BJ (cell line): Measurements from ENCODE around the gene ADGRF5. TPM values are rescaled to one million over a fixed set of nuclear protein-coding genes. Genes with fewer than 3 reads are reported as not detected.

ENCODE experiments used
- CTCF ChIA-PET: fragments of 350-600 bp; formaldehyde crosslinking; extraction: SDS; loops from one replicate; lab custom pipeline; 2021; ENCODE audit warnings: antibody characterized with exemption, inconsistent platforms; lab: Yijun Ruan, JAX
- POLR2A ChIA-PET: fragments of 300-600 bp; sonication (Branson Sonifier 250); formaldehyde crosslinking; extraction: SDS; loops from one replicate; lab custom pipeline; 2021; ENCODE audit warnings: antibody characterized with exemption; lab: Charles Lee
- DNase-seq: peaks from one replicate; pipeline ENCODE4 v3.0.0-alpha.2; 2011; ENCODE audit warnings: low read depth
- H3K27me3 ChIP-seq: 2 replicates; pipeline ENCODE4 v1.6.0; 2011; ENCODE audit warnings: low read length; ENCODE audit not compliant: control insufficient read depth, insufficient read depth
- H3K36me3 ChIP-seq: 2 replicates; pipeline ENCODE4 v1.5.1; 2011; ENCODE audit warnings: low read length; ENCODE audit not compliant: control insufficient read depth, insufficient read depth
- H3K4me3 ChIP-seq: 2 replicates; pipeline ENCODE4 v1.5.1; 2011; ENCODE audit warnings: low read depth, mild to moderate bottlenecking, control low read depth, low read length
- CTCF ChIP-seq: IDR thresholded peaks from 2 replicates; pipeline ENCODE4 v1.5.1; 2011; ENCODE audit warnings: low read depth, mild to moderate bottlenecking, control low read depth, inconsistent platforms, low read length, moderate library complexity; ENCODE audit not compliant: insufficient read depth
- polyA plus RNA-seq: library from polyadenylated mRNA; depleted of rRNA; stranded (reverse); fragments of >200 nt; gene quantifications from 2 replicates; pipeline ENCODE4 v1.2.3, GENCODE V29; 2011

The ADGRF5 gene
- polyA plus RNA-seq, 1 experiment = not detected

GRCh38 chr6:46925563-46926253, 4.0 kb upstream of the ADGRF5 start:
- peak; percentile 27 for DNase-seq
- H3K36me3 ChIP-seq = no peaks in the 10 kb centered on the region
- no peak for TF ChIP-seq CTCF
- POLR2A ChIA-PET = no interaction called here
- H3K4me3 ChIP-seq = no peak overlapping the region
- CTCF ChIA-PET = interaction anchor here (1.0 to 1.5 kb wide), 3 partner anchors 19 to 70 kb away, joined by 3 read pairs; no protein-coding TSS in a partner anchor
- no peaks in the 10 kb centered on the region for H3K27me3 ChIP-seq

- POLR2A ChIA-PET = no interaction called here
- Histone ChIP-seq H3K36me3 (no peaks in the 10 kb centered on the region), H3K27me3 (no peaks in the 10 kb centered on the region), H3K4me3 (no peak overlapping the region)
- TF ChIP-seq CTCF = no peak
- no peak for DNase-seq
- CTCF ChIA-PET = no interaction called here
These were observed 1.7 kb upstream of the ADGRF5 start for GRCh38 chr6:46923476-46923875.

- no peaks in the 10 kb centered on the region for H3K36me3 ChIP-seq
- ChIA-PET POLR2A (no interaction called here), CTCF (interaction anchor here (0.6 to 0.8 kb wide), 2 partner anchors 14 to 745 kb away, joined by 3 read pairs; no protein-coding TSS in a partner anchor)
- no peak overlapping the region for H3K4me3 ChIP-seq
- H3K27me3 ChIP-seq = no peaks in the 10 kb centered on the region
- no peak for DNase-seq
- TF ChIP-seq CTCF = no peak
These were observed 679 bp downstream of the ADGRF5 start for GRCh38 chr6:46921059-46921458.

- no peaks in the 10 kb centered on the region for H3K36me3 ChIP-seq
- no peak for DNase-seq
- ChIA-PET POLR2A (no interaction called here), CTCF (interaction anchor here (1.5 kb wide), 1 partner anchor 70 kb away, joined by 3 read pairs; no protein-coding TSS in a partner anchor)
- no peak for TF ChIP-seq CTCF
- H3K27me3 ChIP-seq = no peaks in the 10 kb centered on the region
- no peak overlapping the region for H3K4me3 ChIP-seq
These were observed 2.9 kb downstream of the ADGRF5 start for GRCh38 chr6:46918806-46919205.

- CTCF ChIA-PET = no interaction called here
- TF ChIP-seq CTCF = no peak
- H3K36me3 ChIP-seq = no peaks in the 10 kb centered on the region
- DNase-seq = no peak
- POLR2A ChIA-PET = no interaction called here
- H3K27me3 ChIP-seq = no peaks in the 10 kb centered on the region
- no peak overlapping the region for H3K4me3 ChIP-seq
These were observed 4.7 kb downstream of the ADGRF5 start for GRCh38 chr6:46917002-46917545.
